ENCODE measurements around the gene UBTD1.

GRCh38 chr10:97474918-97475317 is 23.8 kb upstream of the UBTD1 start:
- no peak for TF ChIP-seq CTCF (IDR thresholded peaks at IDR 0.05; ENCODE audit: insufficient read depth, low read length, poor library complexity, severe bottlenecking)
- TF ChIP-seq EZH2phosphoT487 (conservative IDR thresholded peaks at IDR 0.05; ENCODE audit: low read length), result no peak

All from SU-DHL-6 (cell line).